H7 (cell line): ENCODE measurements around the gene ZMYND15. TPM values are rescaled to one million over a fixed set of nuclear protein-coding genes. Genes with fewer than 3 reads are reported as not detected.
"Not testable (repeated sequence)": the region's sequence is repeated elsewhere in the genome, so short reads cannot be mapped to it uniquely, and the experiment has no call there.

ENCODE experiments used
- DNase-seq: peaks from one replicate; pipeline ENCODE4 v3.0.0; 2012
- H3K27me3 ChIP-seq: 2 replicates; pipeline ENCODE4 v1.6.0; 2011; ENCODE audit warnings: mild to moderate bottlenecking, low read length; ENCODE audit not compliant: control insufficient read depth, insufficient read depth
- H3K36me3 ChIP-seq: replicated peaks from 2 replicates; pipeline ENCODE4 v1.5.1; 2011; ENCODE audit warnings: low read length; ENCODE audit not compliant: control insufficient read depth, insufficient read depth
- H3K4me3 ChIP-seq: 2 replicates; pipeline ENCODE4 v1.5.1; 2011; ENCODE audit warnings: low read depth, mild to moderate bottlenecking, control low read depth, low read length, moderate library complexity; ENCODE audit not compliant: insufficient read depth
- total RNA-seq: library from RNA; depleted of rRNA; stranded (reverse); fragments of >200 nt; shearing (Covaris generic); gene quantifications from 2 replicates; pipeline ENCODE4 v1.2.3, GENCODE V29; 2014

ZMYND15 gene
- total RNA-seq, 1 experiment from 2014 or later: 0.17 TPM

GRCh38 chr17:4710693-4711634, 28.7 kb upstream of the ZMYND15 start:
- DNase-seq: no peak
- no peaks in the 10 kb centered on the region for H3K36me3 ChIP-seq
- H3K27me3 ChIP-seq: peaks cover 8% of the 10 kb centered on the region; the same call in 1 of the 2 replicates
- peak overlapping the region; percentile 63 for H3K4me3 ChIP-seq

GRCh38 chr17:4711661-4712181, 27.9 kb upstream of the ZMYND15 start:
- no peak overlapping the region for H3K4me3 ChIP-seq

GRCh38 chr17:4712526-4712925, 27.1 kb upstream of the ZMYND15 start:
- DNase-seq: no peak
- peaks cover 8% of the 10 kb centered on the region; the same call in 1 of the 2 replicates for H3K27me3 ChIP-seq
- H3K36me3 ChIP-seq: peaks cover 4% of the 10 kb centered on the region
- H3K4me3 ChIP-seq: no peak overlapping the region

More at GRCh38 chr17:4711661-4712181, 27.9 kb upstream of the ZMYND15 start:
- peaks cover 8% of the 10 kb centered on the region; the same call in 1 of the 2 replicates for H3K27me3 ChIP-seq
- DNase-seq: peak; percentile 42
- no peaks in the 10 kb centered on the region; the same call in 1 of the 2 replicates for H3K36me3 ChIP-seq

- H3K36me3 ChIP-seq, DNase-seq, H3K27me3 ChIP-seq, H3K4me3 ChIP-seq: not testable (repeated sequence)
Measured at GRCh38 chr17:4714340-4715062, 25.1 kb upstream of the ZMYND15 start.

GRCh38 chr17:4715063-4715744, 24.4 kb upstream of the ZMYND15 start:
- Histone ChIP-seq H3K4me3 (no peak overlapping the region), H3K27me3 (peaks cover 6% of the 10 kb centered on the region; the same call in 1 of the 2 replicates), H3K36me3 (peaks cover 9% of the 10 kb centered on the region)
- DNase-seq: peak; percentile 46

- Histone ChIP-seq H3K27me3 (peaks cover 3% of the 10 kb centered on the region; the same call in 1 of the 2 replicates), H3K4me3 (no peak overlapping the region), H3K36me3 (peaks cover 9% of the 10 kb centered on the region)
- DNase-seq: no peak
Measured at GRCh38 chr17:4716081-4716480, 23.6 kb upstream of the ZMYND15 start.

GRCh38 chr17:4717791-4718190, 21.8 kb upstream of the ZMYND15 start:
- H3K4me3 ChIP-seq: no peak overlapping the region
- H3K36me3 ChIP-seq: peaks cover 9% of the 10 kb centered on the region
- H3K27me3 ChIP-seq: no peaks in the 10 kb centered on the region
- DNase-seq: peak; percentile 27

GRCh38 chr17:4718276-4718675, 21.4 kb upstream of the ZMYND15 start:
- Histone ChIP-seq H3K27me3 (no peaks in the 10 kb centered on the region), H3K36me3 (peaks cover 9% of the 10 kb centered on the region), H3K4me3 (no peak overlapping the region)
- DNase-seq: no peak

- Histone ChIP-seq H3K27me3 (no peaks in the 10 kb centered on the region), H3K4me3 (no peak overlapping the region), H3K36me3 (peaks cover 9% of the 10 kb centered on the region)
- DNase-seq: peak; percentile 26
Measured at GRCh38 chr17:4719146-4719545, 20.5 kb upstream of the ZMYND15 start.

GRCh38 chr17:4719684-4720221, 19.9 kb upstream of the ZMYND15 start:
- H3K27me3 ChIP-seq: no peaks in the 10 kb centered on the region
- DNase-seq: peak; percentile 28
- peaks cover 9% of the 10 kb centered on the region for H3K36me3 ChIP-seq
- H3K4me3 ChIP-seq: no peak overlapping the region

GRCh38 chr17:4720787-4721186, 18.8 kb upstream of the ZMYND15 start:
- H3K4me3 ChIP-seq: no peak overlapping the region
- peaks cover 9% of the 10 kb centered on the region for H3K36me3 ChIP-seq
- DNase-seq: no peak
- no peaks in the 10 kb centered on the region for H3K27me3 ChIP-seq

- no peak overlapping the region for H3K4me3 ChIP-seq
- peaks cover 9% of the 10 kb centered on the region for H3K36me3 ChIP-seq
- no peak for DNase-seq
- no peaks in the 10 kb centered on the region for H3K27me3 ChIP-seq
Measured at GRCh38 chr17:4721203-4722135, 18.2 kb upstream of the ZMYND15 start.

- Histone ChIP-seq H3K27me3 (no peaks in the 10 kb centered on the region), H3K4me3 (no peak overlapping the region), H3K36me3 (peaks cover 6% of the 10 kb centered on the region; the same call in 1 of the 2 replicates)
- DNase-seq: no peak
Measured at GRCh38 chr17:4722678-4723240, 16.9 kb upstream of the ZMYND15 start.
